Ectodermal cell (in vitro differentiated cells): ENCODE data around the gene ATG4C.

Source experiments
- H3K27ac ChIP-seq: 2 replicates; pipeline ENCODE4 v1.7.0; 2013; ENCODE audit warnings: mild to moderate bottlenecking, low read depth, low read length; ENCODE audit not compliant: insufficient read depth, poor library complexity, severe bottlenecking
- H3K27me3 ChIP-seq: 2 replicates; pipeline ENCODE4 v1.7.0; 2013; ENCODE audit warnings: mild to moderate bottlenecking, low read length; ENCODE audit not compliant: insufficient read depth, control insufficient read depth, poor library complexity, severe bottlenecking
- H3K36me3 ChIP-seq: one replicate; pipeline ENCODE4 v1.7.0; 2013; ENCODE audit warnings: low read length; ENCODE audit not compliant: control insufficient read depth, insufficient read depth
- H3K4me1 ChIP-seq: one replicate; pipeline ENCODE4 v1.7.0; 2013; ENCODE audit warnings: low read length; ENCODE audit not compliant: control insufficient read depth, insufficient read depth
- H3K4me3 ChIP-seq: 2 replicates; pipeline ENCODE4 v1.7.0; 2013; ENCODE audit warnings: low read depth, low read length, control low read depth; ENCODE audit not compliant: insufficient read depth
- H3K9me3 ChIP-seq: 2 replicates; pipeline ENCODE4 v1.7.0; 2013; ENCODE audit warnings: mild to moderate bottlenecking, low read length, moderate library complexity; ENCODE audit not compliant: control insufficient read depth
- WGBS, 2 experiments: methylation state at CpG; one replicate each; pipeline ENCODE4 v1.1.7; 2013; ENCODE audit warnings: missing lambda C conversion rate in 2 of 2; 5-methylcytosine and 5-hydroxymethylcytosine counted together

The ATG4C gene

DNA sequence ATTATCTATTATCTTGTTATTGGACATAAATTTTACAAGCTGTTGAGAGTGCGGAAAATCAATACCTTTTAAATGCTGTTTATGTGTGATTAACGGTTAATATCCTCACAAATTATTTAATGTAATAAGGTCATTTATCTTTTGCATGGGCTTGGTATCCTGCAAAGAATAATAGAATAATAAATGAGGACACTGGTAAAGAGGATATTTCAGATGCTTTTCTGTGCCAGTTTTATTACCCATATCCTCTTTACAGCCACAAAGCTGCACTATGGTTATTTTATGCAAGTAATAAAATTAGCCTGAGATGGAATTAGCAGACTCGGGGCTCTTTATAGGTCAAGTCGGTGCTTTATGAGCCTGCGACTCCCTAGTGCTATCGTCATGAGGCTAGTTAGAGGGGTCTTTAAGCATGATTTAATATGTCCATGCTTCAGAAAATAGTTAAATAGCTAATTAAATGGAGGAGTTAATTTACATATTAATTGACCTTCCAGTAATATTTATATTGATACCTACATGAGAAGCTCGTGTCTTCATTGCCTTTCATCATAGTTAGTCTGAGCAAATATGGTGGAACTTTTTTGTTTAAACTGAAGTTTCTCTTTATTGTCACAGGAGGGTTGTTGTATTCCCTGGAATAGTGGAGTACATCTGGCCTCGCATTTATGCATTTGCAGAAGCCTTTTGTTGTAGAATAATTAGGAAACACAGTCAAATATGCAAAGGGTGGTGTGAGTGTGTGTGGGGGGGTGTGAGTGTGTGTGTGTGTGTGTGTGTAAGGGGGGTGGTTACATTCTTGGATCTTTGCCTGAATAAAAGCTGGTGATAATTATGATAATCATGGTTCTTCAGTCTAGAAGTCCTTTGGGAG lies 120.3 kb downstream of the ATG4C start:
- 92 to 96% methylated on average over 6 to 7 of the region's 8 CpGs for WGBS, 2 experiments
- H3K36me3 ChIP-seq: no peaks in the 10 kb centered on the region
- H3K4me3 ChIP-seq: no peak overlapping the region
- no peaks in the 10 kb centered on the region for H3K4me1 ChIP-seq
- H3K27me3 ChIP-seq: no peaks in the 10 kb centered on the region
- no peak overlapping the region for H3K27ac ChIP-seq
- no peaks in the 10 kb centered on the region for H3K9me3 ChIP-seq

DNA sequence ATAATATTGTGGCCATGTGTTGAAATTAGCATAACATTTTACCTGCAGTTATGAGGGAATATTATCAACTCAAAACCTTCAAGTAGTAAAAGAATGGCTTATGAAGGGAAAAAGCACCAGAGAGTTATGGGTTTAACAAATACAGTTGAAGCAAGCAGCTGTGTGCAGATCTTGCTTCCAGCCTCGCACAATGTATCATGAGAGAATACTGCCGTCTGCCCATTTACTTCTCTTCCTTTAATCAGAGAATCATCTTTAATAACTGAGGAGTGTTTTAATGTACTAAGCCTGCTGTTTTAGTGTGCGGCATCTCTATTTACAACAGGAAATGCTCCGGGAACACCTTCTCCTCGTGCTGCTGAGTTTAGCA lies 120.9 kb downstream of the ATG4C start:
- Histone ChIP-seq H3K27ac (no peak overlapping the region), H3K36me3 (no peaks in the 10 kb centered on the region), H3K9me3 (no peaks in the 10 kb centered on the region), H3K4me3 (no peak overlapping the region), H3K4me1 (no peaks in the 10 kb centered on the region), H3K27me3 (no peaks in the 10 kb centered on the region)
- WGBS, 2 experiments: 92 to 94% methylated on average over 3 to 5 of the region's 5 CpGs

DNA sequence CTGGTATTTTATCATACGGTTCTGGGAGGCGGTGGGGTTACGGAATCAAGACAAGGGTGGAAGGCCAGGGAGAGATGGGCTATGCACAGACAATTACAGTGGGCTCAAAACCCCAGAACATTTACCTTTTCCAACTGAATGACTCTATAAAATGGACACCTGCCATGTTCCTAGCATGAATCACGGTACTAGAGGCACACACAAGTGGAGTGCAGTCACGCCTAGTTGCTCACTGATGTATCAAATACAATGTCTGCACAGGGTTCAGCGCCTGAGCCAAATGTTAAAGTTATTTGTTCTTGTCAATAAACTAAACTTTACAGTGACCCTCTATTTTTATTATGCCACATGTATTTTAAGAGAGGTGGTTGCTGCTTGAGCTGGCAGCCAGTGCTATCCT lies 121.4 kb downstream of the ATG4C start:
- H3K36me3 ChIP-seq: no peaks in the 10 kb centered on the region
- 95 to 97% methylated on average over 6 of the region's 6 CpGs for WGBS, 2 experiments
- no peak overlapping the region for H3K27ac ChIP-seq
- H3K9me3 ChIP-seq: no peaks in the 10 kb centered on the region
- no peaks in the 10 kb centered on the region for H3K4me1 ChIP-seq
- H3K27me3 ChIP-seq: no peaks in the 10 kb centered on the region
- H3K4me3 ChIP-seq: no peak overlapping the region

GRCh38 chr1:62905872-62906271 lies 121.9 kb downstream of the ATG4C start:
- H3K36me3 ChIP-seq: no peaks in the 10 kb centered on the region
- 95% methylated on average over 8 of the region's 8 CpGs for WGBS, 2 experiments
- no peak overlapping the region for H3K4me3 ChIP-seq
- H3K9me3 ChIP-seq: no peaks in the 10 kb centered on the region
- no peaks in the 10 kb centered on the region for H3K4me1 ChIP-seq
- no peak overlapping the region for H3K27ac ChIP-seq
- no peaks in the 10 kb centered on the region for H3K27me3 ChIP-seq

DNA sequence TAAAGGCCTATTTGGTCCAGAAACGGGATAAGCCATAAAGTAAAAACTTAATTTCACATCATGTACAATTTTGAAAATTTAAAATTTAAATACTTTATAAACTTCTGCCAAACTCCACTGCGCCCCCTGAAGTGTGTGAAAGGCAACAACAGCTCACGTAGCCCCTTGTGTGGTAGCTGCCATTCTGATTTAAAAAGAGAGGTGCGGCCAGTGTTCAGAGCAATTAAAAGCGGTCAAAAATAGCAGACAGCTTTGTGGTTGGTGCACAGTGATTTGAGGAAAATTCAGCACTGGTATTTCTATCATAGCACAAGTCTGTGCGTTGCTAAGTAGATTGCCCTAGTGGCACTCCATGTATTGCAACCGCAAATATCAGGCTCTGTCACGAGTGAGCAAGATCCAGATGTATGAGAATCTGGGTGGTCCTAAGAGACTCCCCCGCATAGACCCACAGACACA lies 122.5 kb downstream of the ATG4C start:
- 65 to 68% methylated on average over 8 to 9 of the region's 9 CpGs for WGBS, 2 experiments
- no peak overlapping the region for H3K4me3 ChIP-seq
- H3K27ac ChIP-seq: no peak overlapping the region
- H3K36me3 ChIP-seq: no peaks in the 10 kb centered on the region
- H3K4me1 ChIP-seq: no peaks in the 10 kb centered on the region
- H3K27me3 ChIP-seq: no peaks in the 10 kb centered on the region
- no peaks in the 10 kb centered on the region for H3K9me3 ChIP-seq

DNA sequence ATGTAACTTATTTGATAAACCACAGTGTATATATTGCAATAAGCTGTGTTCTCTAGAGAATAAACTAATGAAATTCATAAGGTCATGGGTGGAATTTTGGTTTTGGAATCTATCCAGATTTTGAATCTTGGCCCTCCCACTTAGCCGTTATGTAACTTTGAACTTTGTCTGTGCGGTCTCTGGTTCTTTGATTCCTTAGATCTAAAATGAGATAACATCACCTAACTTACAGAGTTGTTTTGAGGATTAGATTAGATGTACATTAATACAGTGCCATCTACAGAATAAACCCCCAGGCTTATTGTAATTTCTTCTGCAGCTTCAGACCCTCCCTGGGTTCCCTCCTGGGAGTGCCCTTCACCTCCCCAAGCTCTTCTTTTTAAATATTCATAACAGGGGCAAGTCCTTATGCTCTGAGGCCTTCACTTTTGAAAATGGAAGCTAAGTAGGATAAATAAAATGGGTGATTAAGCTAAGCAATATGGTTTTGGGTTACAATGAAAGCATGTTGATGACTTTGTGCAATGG lies 124.3 kb downstream of the ATG4C start:
- H3K9me3 ChIP-seq: no peaks in the 10 kb centered on the region
- 89 to 100% methylated on average over 2 of the region's 2 CpGs for WGBS, 2 experiments
- H3K27ac ChIP-seq: no peak overlapping the region
- H3K4me3 ChIP-seq: no peak overlapping the region
- H3K4me1 ChIP-seq: no peaks in the 10 kb centered on the region
- H3K27me3 ChIP-seq: no peaks in the 10 kb centered on the region
- no peaks in the 10 kb centered on the region for H3K36me3 ChIP-seq

- Histone ChIP-seq H3K27ac (no peak overlapping the region), H3K4me3 (no peak overlapping the region), H3K4me1 (no peaks in the 10 kb centered on the region), H3K27me3 (no peaks in the 10 kb centered on the region), H3K9me3 (no peaks in the 10 kb centered on the region), H3K36me3 (no peaks in the 10 kb centered on the region)
These were observed 128.2 kb downstream of the ATG4C start for GRCh38 chr1:62912028-62912638.
